H1 (cell line): ENCODE measurements around the gene RMND5B. TPM values are rescaled to one million over a fixed set of nuclear protein-coding genes. Genes with fewer than 3 reads are reported as not detected.

ENCODE experiments used
- CTCF ChIA-PET: fragments of 300-600 bp; sonication (Branson Sonifier 250); formaldehyde crosslinking; loops from one replicate; lab custom pipeline; 2021; ENCODE audit not compliant: partially characterized antibody; lab: Charles Lee
- POLR2A ChIA-PET: fragments of 300-600 bp; sonication (Branson Sonifier 250); formaldehyde crosslinking; loops from one replicate; lab custom pipeline; 2021; ENCODE audit warnings: inconsistent platforms; ENCODE audit not compliant: partially characterized antibody; lab: Charles Lee
- DNase-seq, 2 experiments: peaks; one replicate each; pipeline versions ENCODE4 v3.0.0 to v3.0.0-alpha.2; 2010 to 2022; ENCODE audit warnings: low spot score in 2 of 2, low read depth in 1 of 2, mixed read lengths in 1 of 2
- FAIRE-seq: peaks from 2 replicates; lab custom pipeline; 2011; peaks lifted over from hg19 to GRCh38; lab: Jason Lieb, UNC
- H2AFZ ChIP-seq: 2 replicates; pipeline ENCODE4 v1.8.1; 2012; ENCODE audit warnings: low read length, inconsistent platforms
- H2AK5ac ChIP-seq: 2 replicates; pipeline ENCODE4 v1.6.1; 2013; ENCODE audit warnings: low read depth, low read length
- H2BK120ac ChIP-seq: replicated peaks from 2 replicates; pipeline ENCODE3; 2013; ENCODE audit warnings: low read depth, low read length, inconsistent platforms
- H2BK12ac ChIP-seq: 2 replicates; pipeline ENCODE4 v1.6.1; 2013; ENCODE audit warnings: low read depth, low read length
- H2BK15ac ChIP-seq: 2 replicates; pipeline ENCODE4 v1.6.1; 2013; ENCODE audit warnings: low read length
- H2BK20ac ChIP-seq: 2 replicates; pipeline ENCODE4 v1.6.1; 2013; ENCODE audit warnings: low read length
- H2BK5ac ChIP-seq: 2 replicates; pipeline ENCODE4 v1.6.1; 2013; ENCODE audit warnings: low read depth, low read length
- H3K14ac ChIP-seq: 2 replicates; pipeline ENCODE4 v1.6.1; 2013; ENCODE audit warnings: inconsistent platforms; ENCODE audit not compliant: insufficient read length
- H3K18ac ChIP-seq: 2 replicates; pipeline ENCODE4 v1.6.1; 2013; ENCODE audit warnings: low read length; ENCODE audit errors: extremely low read depth
- H3K23ac ChIP-seq: 2 replicates; pipeline ENCODE4 v1.6.1; 2013; ENCODE audit warnings: inconsistent platforms; ENCODE audit not compliant: insufficient read length
- H3K23me2 ChIP-seq: 2 replicates; pipeline ENCODE4 v1.6.1; 2013; ENCODE audit warnings: low read depth, low read length
- H3K27ac ChIP-seq: 2 replicates; pipeline ENCODE4 v1.6.1; 2011; ENCODE audit warnings: low read depth, low read length, inconsistent platforms
- H3K27me3 ChIP-seq, 4 experiments: replicated peaks in 1 of 4; 1 replicate in 1 of 4; 2 replicates in 3 of 4; pipeline versions ENCODE4 v1.6.1 to v1.8.1; 2011 to 2013; ENCODE audit warnings: low read length in 3 of 4, mild to moderate bottlenecking in 3 of 4, inconsistent platforms in 2 of 4, mixed read lengths in 2 of 4, moderate library complexity in 1 of 4; ENCODE audit not compliant: control insufficient read depth in 3 of 4, insufficient read depth in 3 of 4; ENCODE audit errors: extremely low read depth in 1 of 4
- H3K36me3 ChIP-seq, 4 experiments: 2 replicates each; pipeline versions ENCODE4 v1.6.1 to v1.8.1; 2011 to 2013; ENCODE audit warnings: mild to moderate bottlenecking in 4 of 4, low read length in 3 of 4, moderate library complexity in 2 of 4, control low read depth in 1 of 4, inconsistent platforms in 1 of 4; ENCODE audit not compliant: insufficient read depth in 4 of 4, control insufficient read depth in 2 of 4
- H3K4ac ChIP-seq: replicated peaks from 2 replicates; pipeline ENCODE3; 2013; ENCODE audit warnings: low read length, low read depth, mixed read lengths, inconsistent platforms; ENCODE audit not compliant: insufficient read length
- H3K4me1 ChIP-seq, 4 experiments: replicated peaks in 1 of 4; 1 replicate in 1 of 4; 2 replicates in 3 of 4; pipeline versions ENCODE4 v1.6.1 to v1.8.1; 2011 to 2013; ENCODE audit warnings: low read length in 3 of 4, inconsistent platforms in 2 of 4, mixed read lengths in 1 of 4; ENCODE audit not compliant: insufficient read depth in 4 of 4, control insufficient read depth in 3 of 4
- H3K4me2 ChIP-seq, 2 experiments: 2 replicates each; pipeline versions ENCODE4 v1.6.1 to v1.8.1; 2011 to 2013; ENCODE audit warnings: low read depth in 2 of 2, low read length in 2 of 2, control low read depth in 1 of 2, inconsistent platforms in 1 of 2, mild to moderate bottlenecking in 1 of 2; ENCODE audit not compliant: insufficient read depth in 1 of 2
- H3K4me3 ChIP-seq, 4 experiments: fragments of 200-600, 300-600 bp in 1 of 4; sonication (generic), shearing (Covaris generic), sonication (Bioruptor Twin) in 1 of 4; 2 replicates each; pipeline versions ENCODE4 v1.5.1 to v1.8.1; 2011 to 2016; ENCODE audit warnings: low read length in 4 of 4, low read depth in 3 of 4, control low read depth in 2 of 4, inconsistent platforms in 2 of 4, mild to moderate bottlenecking in 2 of 4, mixed read lengths in 1 of 4, moderate library complexity in 1 of 4; ENCODE audit not compliant: insufficient read depth in 2 of 4; ENCODE audit errors: extremely low read depth in 1 of 4
- H3K56ac ChIP-seq: replicated peaks from 2 replicates; pipeline ENCODE3; 2013; ENCODE audit warnings: low read depth, mild to moderate bottlenecking, mixed read lengths, low read length, inconsistent platforms; ENCODE audit not compliant: insufficient read length
- H3K79me1 ChIP-seq: 2 replicates; pipeline ENCODE4 v1.6.1; 2013; ENCODE audit warnings: low read depth, low read length, control low read depth
- H3K79me2 ChIP-seq, 2 experiments: 2 replicates each; pipeline versions ENCODE4 v1.6.1 to v1.8.1; 2012 to 2013; ENCODE audit warnings: low read length in 2 of 2, mild to moderate bottlenecking in 2 of 2, inconsistent platforms in 1 of 2; ENCODE audit not compliant: insufficient read depth in 2 of 2, control insufficient read depth in 1 of 2
- H3K9ac ChIP-seq, 4 experiments: replicated peaks in 1 of 4; 1 replicate in 1 of 4; 2 replicates in 3 of 4; pipeline versions ENCODE4 v1.6.1 to v1.8.1; 2011 to 2013; ENCODE audit warnings: low read depth in 3 of 4, low read length in 3 of 4, control low read depth in 2 of 4, mild to moderate bottlenecking in 2 of 4, moderate library complexity in 2 of 4, inconsistent platforms in 1 of 4; ENCODE audit errors: extremely low read depth in 1 of 4
- H3K9me3 ChIP-seq, 2 experiments: 2 replicates each; pipeline versions ENCODE4 v1.6.1 to v1.8.1; 2012 to 2013; ENCODE audit warnings: mild to moderate bottlenecking in 2 of 2, moderate library complexity in 2 of 2, control low read depth in 1 of 2, inconsistent platforms in 1 of 2, low read depth in 1 of 2, low read length in 1 of 2, mixed read lengths in 1 of 2; ENCODE audit not compliant: insufficient read depth in 2 of 2
- H4K20me1 ChIP-seq, 2 experiments: replicated peaks in 1 of 2; 2 replicates each; pipeline versions ENCODE3 to v1.8.1; 2011 to 2013; ENCODE audit warnings: inconsistent platforms in 2 of 2, low read length in 2 of 2, mild to moderate bottlenecking in 1 of 2; ENCODE audit not compliant: insufficient read depth in 2 of 2, control insufficient read depth in 1 of 2
- H4K5ac ChIP-seq: 2 replicates; pipeline ENCODE4 v1.6.1; 2013; ENCODE audit warnings: low read length, low read depth, mixed read lengths, inconsistent platforms; ENCODE audit not compliant: insufficient read length
- H4K8ac ChIP-seq: 2 replicates; pipeline ENCODE4 v1.8.0; 2013; ENCODE audit warnings: mild to moderate bottlenecking, moderate library complexity, low read length, inconsistent platforms; ENCODE audit not compliant: insufficient read depth; ENCODE audit errors: extremely low read depth
- H4K91ac ChIP-seq: replicated peaks from 2 replicates; pipeline ENCODE3; 2013; ENCODE audit warnings: low read length, mixed read lengths, inconsistent platforms; ENCODE audit not compliant: insufficient read length
- KDM1A ChIP-seq: fragments of 200-600, 300-600 bp; sonication (generic); IDR thresholded peaks from 2 replicates; pipeline ENCODE4 v1.7.1; 2016; ENCODE audit warnings: mild to moderate bottlenecking, low read length, borderline replicate concordance
- POLR2AphosphoS5 ChIP-seq: IDR thresholded peaks from 2 replicates; pipeline ENCODE4 v1.6.1; 2011; ENCODE audit warnings: low read depth, low read length
- RBBP5 ChIP-seq: IDR thresholded peaks from 2 replicates; pipeline ENCODE4 v1.7.1; 2012; ENCODE audit warnings: low read depth, mild to moderate bottlenecking, inconsistent platforms, low read length, moderate library complexity, borderline replicate concordance
- SP4 ChIP-seq: IDR thresholded peaks from 2 replicates; pipeline ENCODE4 v1.6.1; 2012; ENCODE audit warnings: low read length, inconsistent platforms
- TEAD4 ChIP-seq: IDR thresholded peaks from 2 replicates; pipeline ENCODE4 v1.6.1; 2012; ENCODE audit warnings: low read depth, low read length, inconsistent platforms, mixed read lengths
- WGBS, 2 experiments: shearing (Covaris generic) in 1 of 2; methylation state at CpG; one replicate each; pipeline versions ENCODE4 v1.1.6 to v1.1.7; 2013 to 2015; ENCODE audit warnings: low lambda C conversion rate in 2 of 2, mixed read lengths in 2 of 2, inconsistent platforms in 1 of 2, low coverage in 1 of 2, missing lambda C conversion rate in 1 of 2; ENCODE audit not compliant: insufficient replicate concordance in 2 of 2, insufficient coverage in 1 of 2, insufficient read length in 1 of 2; ENCODE audit errors: extremely low coverage in 1 of 2, missing lambda C conversion rate in 1 of 2; 5-methylcytosine and 5-hydroxymethylcytosine counted together
- polyA plus RNA-seq, 7 experiments: library from polyadenylated mRNA; depleted of rRNA in 3 of 7; stranded (reverse) in 5 of 7; unstranded in 2 of 7; fragments of >200 nt in 5 of 7; fragments of 200-250 nt in 2 of 7; gene quantifications; 1 replicate in 5 of 7; 2 replicates in 1 of 7; 4 replicates in 1 of 7; pipeline versions ENCODE4 v1.2.1 to v1.2.3, GENCODE V29; 2011 to 2013; ENCODE audit warnings: missing spikeins in 2 of 7, mixed read lengths in 2 of 7
- total RNA-seq: library from RNA; stranded (reverse); fragmentation: NEBNext Ultra II Directional; extraction: Animal tissue kit (Norgen Biotek cat#: 25700); gene quantifications from 2 replicates; pipeline ENCODE4 v1.2.1, GENCODE V29; 2021

RMND5B gene
- total and polyA plus RNA-seq, 2 of the 8 experiments (the other 6 are each of a cell fraction or from before 2014, with no cell fraction given): 75.9 to 90.2 TPM

DNA sequence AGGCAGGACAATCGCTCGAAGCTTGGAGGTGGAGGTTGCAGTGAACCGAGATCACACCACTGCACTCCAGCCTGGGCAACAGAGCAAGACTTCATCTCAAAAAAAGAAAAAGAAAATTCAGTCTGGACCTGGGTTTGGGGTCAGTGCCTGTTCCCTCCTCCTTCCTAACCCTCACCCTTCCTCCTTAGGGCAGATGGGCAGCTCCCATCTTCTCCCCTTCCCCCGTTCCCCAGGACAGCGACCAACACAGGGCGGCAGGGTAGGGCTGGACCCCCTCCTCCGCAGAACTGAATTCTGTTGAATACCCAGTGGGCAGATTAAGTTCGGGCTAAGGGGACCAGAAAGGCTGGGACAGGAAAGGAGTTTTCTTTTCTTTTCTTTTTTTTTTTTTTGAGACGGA lies 1.5 kb upstream of the RMND5B start:
- no peak overlapping the region; a peak in 1 of 4 replicates for H3K4me2 ChIP-seq
- H3K23ac ChIP-seq: no peak overlapping the region
- H3K79me2 ChIP-seq: peaks cover 4 to 27% of the 10 kb centered on the region in 2 experiments; a peak in 3 of 4 replicates
- DNase-seq (no peak), FAIRE-seq (no peak)
- peak overlapping the region; percentile 95 for H2BK5ac ChIP-seq
- H4K5ac ChIP-seq: peak overlapping the region; percentile 9
- peak overlapping the region; percentile 62; the same call in 1 of the 2 replicates for H3K27ac ChIP-seq
- H2BK15ac ChIP-seq: no peak overlapping the region
- no peak overlapping the region for H2AFZ ChIP-seq
- no peak overlapping the region for H2BK120ac ChIP-seq
- H3K79me1 ChIP-seq: peaks cover 6% of the 10 kb centered on the region
- CTCF ChIA-PET: interaction anchor here (0.8 to 2.1 kb wide), 6 partner anchors 10 to 54 kb away, joined by 3 to 27 read pairs (median 6); no protein-coding TSS in a partner anchor
- POLR2A ChIA-PET: interaction anchor here (0.8 to 40.7 kb wide), 7 partner anchors 5 to 85 kb away, joined by 3 to 1250 read pairs (median 4); partner anchors contain the start of genes N4BP3, NHP2 and RMND5B
- H2AK5ac ChIP-seq: peak overlapping the region; percentile 92; the same call in 1 of the 2 replicates
- 81% methylated on average over 8 of the region's 9 CpGs; no CpG with 5 or more reads in 1 of the 2 experiments for WGBS, 2 experiments
- H3K4me3 ChIP-seq: no peak overlapping the region
- no peaks in the 10 kb centered on the region for H4K20me1 ChIP-seq
- no peak overlapping the region for H3K14ac ChIP-seq
- H4K8ac ChIP-seq: no peak overlapping the region
- no peak overlapping the region for H3K9ac ChIP-seq
- H3K23me2 ChIP-seq: peaks cover 5% of the 10 kb centered on the region; the same call in 1 of the 2 replicates
- H3K27me3 ChIP-seq: no peaks in the 10 kb centered on the region
- peak overlapping the region; percentile 1 for H3K4ac ChIP-seq
- H3K9me3 ChIP-seq: no peaks in the 10 kb centered on the region
- peaks cover 0 to 11% (median 4%) of the 10 kb centered on the region in 4 experiments; a peak in 3 of 8 replicates for H3K36me3 ChIP-seq
- no peak overlapping the region; the same call in 1 of the 2 replicates for H2BK12ac ChIP-seq
- peaks cover 12 to 28% (median 23%) of the 10 kb centered on the region in 4 experiments for H3K4me1 ChIP-seq
- no peak overlapping the region for H2BK20ac ChIP-seq
- H4K91ac ChIP-seq: peak overlapping the region; percentile 81
- TF ChIP-seq KDM1A: no peak
- TF ChIP-seq POLR2AphosphoS5: peak; percentile 60; the same call in 1 of the 2 replicates
- TF ChIP-seq SP4: no peak
- no peak for TF ChIP-seq TEAD4
- no peak for TF ChIP-seq RBBP5
- TF ChIP-seq, all 59 proteins: peak for 1
- H3K56ac ChIP-seq: no peak overlapping the region
- H3K18ac ChIP-seq: 0 out of 2 replicates have a peak overlapping the region, but pooled peaks have one; percentile 60
